Measurements from ENCODE around the gene HIVEP3. TPM values are rescaled to one million over a fixed set of nuclear protein-coding genes. Genes with fewer than 3 reads are reported as not detected.

HIVEP3 gene
- total and polyA plus RNA-seq, 11 donors = 3.2 to 11.9 (median 5.0) TPM

DNA sequence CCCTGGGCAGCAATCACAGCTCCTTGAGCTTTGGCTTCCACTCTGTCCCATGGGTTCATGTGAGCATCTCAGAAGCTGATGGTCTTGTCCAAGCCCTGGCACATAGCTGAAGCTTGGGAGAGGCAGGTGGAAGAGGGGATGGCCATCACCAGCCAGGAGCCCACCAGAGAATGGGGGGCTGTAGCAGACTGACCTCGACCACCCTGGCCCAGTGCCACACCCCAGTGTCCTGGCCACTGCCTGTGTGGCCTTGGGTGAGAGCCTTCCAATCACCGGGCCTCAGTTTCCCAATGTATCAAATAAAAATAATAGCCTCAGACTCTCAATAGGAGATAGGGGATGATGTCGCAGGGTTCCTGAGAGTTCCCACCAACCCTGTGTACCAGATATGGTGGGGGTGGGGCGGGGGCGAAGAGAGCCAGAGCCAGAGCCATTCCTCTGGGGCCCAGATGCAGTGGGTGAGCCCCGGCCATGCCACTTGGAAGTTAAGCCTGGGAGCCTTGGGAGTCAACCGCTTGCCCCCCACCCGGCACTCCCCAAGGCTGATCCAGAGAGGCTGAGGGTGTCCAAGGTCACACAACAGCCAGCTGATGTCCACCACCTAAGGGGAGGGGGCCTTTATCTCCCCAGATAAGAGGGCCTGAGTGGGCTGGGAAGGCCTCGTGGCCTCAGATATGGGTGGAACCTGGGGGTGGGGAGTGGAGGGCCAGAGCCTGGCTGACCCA, 424.9 kb downstream of the HIVEP3 start:
- no peak for ATAC-seq
- H3K27ac ChIP-seq = peak overlapping the region in 3 of 12 donors; percentile 13 to 95 (median 91)
- intact Hi-C loops (cut with DNase I) = no loop called here
- peaks cover 0 to 11% (median 0%) of the 10 kb centered on the region in 9 donors for H3K27me3 ChIP-seq
- no peaks in the 10 kb centered on the region for H3K36me3 ChIP-seq
- DNase-seq = peak in 2 of 5 donors; percentile 19 to 42
- no peak overlapping the region for H3K4me3 ChIP-seq
- H3K4me1 ChIP-seq = peaks cover 4 to 46% (median 26%) of the 10 kb centered on the region in 12 donors
- no peaks in the 10 kb centered on the region for H3K9me3 ChIP-seq
- TF ChIP-seq POLR2A (IDR thresholded peaks at IDR 0.05) = no peak
- TF ChIP-seq, protein P1, sequence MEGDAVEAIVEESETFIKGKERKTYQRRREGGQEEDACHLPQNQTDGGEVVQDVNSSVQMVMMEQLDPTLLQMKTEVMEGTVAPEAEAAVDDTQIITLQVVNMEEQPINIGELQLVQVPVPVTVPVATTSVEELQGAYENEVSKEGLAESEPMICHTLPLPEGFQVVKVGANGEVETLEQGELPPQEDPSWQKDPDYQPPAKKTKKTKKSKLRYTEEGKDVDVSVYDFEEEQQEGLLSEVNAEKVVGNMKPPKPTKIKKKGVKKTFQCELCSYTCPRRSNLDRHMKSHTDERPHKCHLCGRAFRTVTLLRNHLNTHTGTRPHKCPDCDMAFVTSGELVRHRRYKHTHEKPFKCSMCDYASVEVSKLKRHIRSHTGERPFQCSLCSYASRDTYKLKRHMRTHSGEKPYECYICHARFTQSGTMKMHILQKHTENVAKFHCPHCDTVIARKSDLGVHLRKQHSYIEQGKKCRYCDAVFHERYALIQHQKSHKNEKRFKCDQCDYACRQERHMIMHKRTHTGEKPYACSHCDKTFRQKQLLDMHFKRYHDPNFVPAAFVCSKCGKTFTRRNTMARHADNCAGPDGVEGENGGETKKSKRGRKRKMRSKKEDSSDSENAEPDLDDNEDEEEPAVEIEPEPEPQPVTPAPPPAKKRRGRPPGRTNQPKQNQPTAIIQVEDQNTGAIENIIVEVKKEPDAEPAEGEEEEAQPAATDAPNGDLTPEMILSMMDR (IDR thresholded peaks at IDR 0.05) = no peak
- 85 to 92% (median 89%) methylated on average over 8 to 9 of the region's 9 CpGs for WGBS, 4 donors

DNA sequence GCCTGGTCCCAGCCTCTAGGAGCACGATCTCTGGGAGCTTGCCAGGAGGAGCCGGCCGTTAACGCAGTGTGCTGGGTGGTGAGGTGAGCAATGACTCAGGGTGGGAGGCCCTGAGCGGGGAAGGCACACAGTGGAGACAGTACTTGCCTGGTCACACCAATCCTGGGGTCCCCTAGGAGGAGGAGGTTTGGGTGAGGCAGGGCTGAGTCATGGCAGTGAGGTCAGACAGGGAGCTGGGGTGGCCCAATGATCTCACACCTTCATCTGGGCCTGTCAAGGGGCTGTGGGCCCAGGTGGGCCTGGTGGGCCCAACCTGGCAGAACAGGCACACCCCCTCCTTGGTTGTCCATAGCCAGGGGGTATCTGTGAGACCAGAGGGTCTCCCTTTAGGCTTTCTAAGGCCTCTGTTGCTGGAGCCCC, 425.6 kb downstream of the HIVEP3 start:
- no peak overlapping the region for H3K4me3 ChIP-seq
- peaks cover 0 to 11% (median 0%) of the 10 kb centered on the region in 9 donors for H3K27me3 ChIP-seq
- peak in 1 of 5 donors; percentile 53 for DNase-seq
- intact Hi-C loops (cut with DNase I) = no loop called here
- no peak for ATAC-seq
- H3K4me1 ChIP-seq = peaks cover 4 to 39% (median 24%) of the 10 kb centered on the region in 12 donors
- no peaks in the 10 kb centered on the region for H3K9me3 ChIP-seq
- H3K27ac ChIP-seq = peak overlapping the region in 2 of 12 donors; percentile 21 to 91
- TF ChIP-seq, protein P1 (IDR thresholded peaks at IDR 0.05) = no peak
- TF ChIP-seq POLR2A (IDR thresholded peaks at IDR 0.05) = no peak
- H3K36me3 ChIP-seq = no peaks in the 10 kb centered on the region
- WGBS, 4 donors = 75 to 93% (median 82%) methylated on average over 4 to 5 of the region's 5 CpGs

DNA sequence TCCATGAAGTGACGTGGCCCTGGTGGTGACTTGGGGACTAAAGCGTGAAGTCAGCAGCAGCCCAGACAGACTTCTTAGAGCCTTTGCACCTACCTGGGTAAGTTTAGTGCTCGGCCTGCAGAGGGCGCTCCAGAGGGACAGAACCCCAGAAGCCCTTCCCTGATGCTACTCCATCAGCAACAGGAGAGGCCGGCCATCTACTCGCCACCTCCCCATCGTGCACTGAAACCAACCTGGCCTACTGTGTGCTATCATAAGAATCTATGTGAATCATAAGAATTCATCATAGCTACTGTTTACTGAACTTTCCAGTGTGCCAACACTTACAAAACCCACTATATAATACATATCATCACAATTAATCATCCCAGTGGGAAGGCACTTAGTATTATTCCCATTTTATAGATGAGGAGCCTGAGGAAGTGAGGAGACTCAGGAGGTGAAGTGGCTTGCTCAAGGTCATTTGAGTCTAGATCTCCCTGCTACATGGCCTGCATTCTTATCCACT, 426.3 kb downstream of the HIVEP3 start:
- intact Hi-C loops (cut with DNase I) = no loop called here
- H3K9me3 ChIP-seq = no peaks in the 10 kb centered on the region
- H3K4me1 ChIP-seq = peaks cover 4 to 35% (median 22%) of the 10 kb centered on the region in 12 donors
- ATAC-seq (no peak), DNase-seq (peak in 1 of 5 donors; percentile 45)
- H3K27ac ChIP-seq = no peak overlapping the region
- no peak overlapping the region for H3K4me3 ChIP-seq
- WGBS, 4 donors = 67 to 83% (median 77%) methylated on average over 5 to 7 of the region's 7 CpGs
- H3K36me3 ChIP-seq = no peaks in the 10 kb centered on the region
- peaks cover 0 to 11% (median 0%) of the 10 kb centered on the region in 9 donors for H3K27me3 ChIP-seq
- TF ChIP-seq, protein P1 (IDR thresholded peaks at IDR 0.05) = peak in 9 of 12 donors; percentile 16 to 41 (median 36)
- no peak for TF ChIP-seq POLR2A (IDR thresholded peaks at IDR 0.05)

DNA sequence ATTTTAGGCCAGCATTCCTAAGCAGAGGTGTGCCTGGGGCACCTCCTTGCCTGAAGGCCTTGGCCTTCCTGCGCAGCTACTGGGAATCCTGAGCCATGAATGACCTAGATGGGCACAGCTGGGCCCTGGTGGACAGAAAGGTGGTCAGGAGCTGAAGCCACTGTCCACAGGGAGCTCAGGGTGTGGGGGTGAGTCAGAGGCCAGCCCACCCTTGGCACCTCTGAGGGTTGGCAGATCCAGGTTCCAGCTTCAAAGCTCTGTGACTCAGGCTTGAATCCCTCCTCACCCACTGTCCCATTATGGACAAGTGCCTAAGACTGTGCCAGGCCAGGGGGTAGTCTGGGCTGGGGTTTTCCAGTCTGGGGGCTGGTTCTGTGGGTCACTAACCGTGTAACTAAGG, 427.8 kb downstream of the HIVEP3 start:
- H3K27me3 ChIP-seq = peaks cover 0 to 6% (median 0%) of the 10 kb centered on the region in 9 donors
- intact Hi-C loops (cut with DNase I) = no loop called here
- ATAC-seq (no peak), DNase-seq (peak in 1 of 5 donors; percentile 40)
- no peak overlapping the region for H3K4me3 ChIP-seq
- peak overlapping the region in 6 of 12 donors; percentile 30 to 83 (median 46) for H3K27ac ChIP-seq
- no peaks in the 10 kb centered on the region for H3K9me3 ChIP-seq
- 83 to 89% (median 86%) methylated on average over 2 of the region's 2 CpGs for WGBS, 4 donors
- H3K36me3 ChIP-seq = no peaks in the 10 kb centered on the region
- no peak for TF ChIP-seq POLR2A (IDR thresholded peaks at IDR 0.05)
- TF ChIP-seq, protein P1 (IDR thresholded peaks at IDR 0.05) = peak in 1 of 12 donors; percentile 2
- H3K4me1 ChIP-seq = peaks cover 0 to 36% (median 20%) of the 10 kb centered on the region in 12 donors

Measured in heart left ventricle (tissue), 16 donors.